ENCODE measurements around the gene LRP2. TPM values are rescaled to one million over a fixed set of nuclear protein-coding genes. Genes with fewer than 3 reads are reported as not detected.
A peak's percentile ranks its signal among the peaks of the same experiment; 100 is the strongest.

Gene LRP2
- total and polyA plus RNA-seq, 4 donors, result 2.3 to 7.4 (median 3.5) TPM

DNA sequence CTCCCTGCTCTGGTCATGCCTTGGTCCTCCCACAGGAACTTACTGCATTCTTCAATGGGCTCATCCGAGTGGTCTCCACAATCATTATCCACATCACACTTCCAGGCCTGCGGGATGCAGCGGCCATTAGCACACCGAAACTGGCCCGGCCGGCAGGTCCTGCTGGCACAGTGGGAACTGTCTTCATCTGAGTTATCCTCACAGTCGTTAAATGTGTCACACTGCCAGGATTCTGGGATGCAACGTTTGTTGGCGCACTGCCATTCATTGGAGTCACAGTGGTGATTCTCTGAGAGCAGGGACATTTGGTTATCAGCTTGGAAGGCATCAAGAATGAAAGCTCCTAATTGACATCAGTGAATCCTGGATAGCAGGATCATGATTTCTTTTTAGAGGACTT, 188.5 kb downstream of the LRP2 start:
- no peak overlapping the region for H3K4me3 ChIP-seq (ENCODE audit: low read depth, low read length)
- H3K27me3 ChIP-seq (ENCODE audit: control insufficient read depth, insufficient read depth, low read length), result no peaks in the 10 kb centered on the region
- no peaks in the 10 kb centered on the region for H3K4me1 ChIP-seq (ENCODE audit: control insufficient read depth, insufficient read depth, low read length)
- H3K9me3 ChIP-seq (ENCODE audit: control insufficient read depth, insufficient read depth, low read length), result no peaks in the 10 kb centered on the region
- 58% methylated on average over 9 of the region's 9 CpGs for WGBS (ENCODE audit: insufficient coverage)
- H3K27ac ChIP-seq (ENCODE audit: low read depth, low read length), result no peak overlapping the region
- no peaks in the 10 kb centered on the region for H3K36me3 ChIP-seq (ENCODE audit: control insufficient read depth, insufficient read depth, low read length)
- peak in 2 of 6 donors; percentile 53 to 73 for DNase-seq (ENCODE audit: low read depth in 4 of 6, low spot score in 6 of 6)

DNA sequence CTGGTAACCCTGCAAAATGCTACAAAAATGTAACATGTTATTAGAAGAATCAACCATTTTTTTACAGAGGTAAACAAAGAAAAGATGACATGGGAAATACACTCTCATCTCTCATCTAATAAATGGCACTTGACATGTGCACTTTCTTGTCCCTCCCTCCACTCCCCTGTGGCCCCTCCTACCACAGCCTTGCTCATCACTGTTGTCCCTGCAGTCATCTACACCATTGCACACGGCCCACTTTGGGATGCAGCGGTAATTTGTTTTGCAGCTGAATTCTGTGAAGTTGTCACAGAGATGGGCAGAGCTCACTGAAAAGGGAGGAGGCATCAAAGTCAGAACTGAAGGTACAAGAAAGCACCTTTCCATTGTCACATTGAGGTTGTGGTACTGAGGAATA, 189.4 kb downstream of the LRP2 start:
- no peaks in the 10 kb centered on the region for H3K4me1 ChIP-seq (ENCODE audit: control insufficient read depth, insufficient read depth, low read length)

DNA sequence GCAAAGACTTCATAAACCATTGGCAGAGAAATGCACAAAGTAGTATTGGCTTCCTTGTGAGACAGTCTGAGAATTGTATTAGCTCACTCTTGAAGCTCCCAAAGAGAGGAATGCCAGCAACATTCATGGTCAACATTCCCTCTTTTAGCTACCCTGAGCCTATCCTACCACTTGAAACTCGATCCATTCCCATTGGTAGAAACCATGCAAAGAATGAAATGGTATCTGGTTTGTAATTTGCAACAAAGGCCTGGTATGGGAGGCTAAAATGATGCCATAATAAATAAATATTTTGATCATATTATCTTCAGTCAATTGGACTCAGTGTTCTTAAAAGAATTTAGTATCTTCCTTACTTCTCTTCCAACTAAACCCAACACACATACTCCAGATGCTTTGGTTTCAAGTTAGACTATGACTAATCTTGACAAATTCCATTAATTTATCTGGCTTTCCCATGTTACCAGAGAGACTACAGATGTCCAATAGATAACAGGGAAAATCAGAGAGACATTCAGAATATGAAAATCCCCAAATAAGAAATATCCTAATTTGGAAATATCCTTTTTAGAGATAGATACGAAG, 190.1 kb downstream of the LRP2 start:
- no peaks in the 10 kb centered on the region for H3K9me3 ChIP-seq (ENCODE audit: control insufficient read depth, insufficient read depth, low read length)
- no peaks in the 10 kb centered on the region for H3K27me3 ChIP-seq (ENCODE audit: control insufficient read depth, insufficient read depth, low read length)
- H3K4me1 ChIP-seq (ENCODE audit: control insufficient read depth, insufficient read depth, low read length), result no peaks in the 10 kb centered on the region
- no peak for DNase-seq (ENCODE audit: low read depth in 4 of 6, low spot score in 6 of 6)
- no peak overlapping the region for H3K27ac ChIP-seq (ENCODE audit: low read depth, low read length)
- WGBS (ENCODE audit: insufficient coverage), result no CpG with 5 or more reads among the region's 2 CpGs
- H3K4me3 ChIP-seq (ENCODE audit: low read depth, low read length), result no peak overlapping the region
- H3K36me3 ChIP-seq (ENCODE audit: control insufficient read depth, insufficient read depth, low read length), result no peaks in the 10 kb centered on the region

More for the DNA sequence above, 189.4 kb downstream of the LRP2 start:
- Histone ChIP-seq H3K4me3 (ENCODE audit: low read depth, low read length) (no peak overlapping the region), H3K27ac (ENCODE audit: low read depth, low read length) (no peak overlapping the region), H3K36me3 (ENCODE audit: control insufficient read depth, insufficient read depth, low read length) (no peaks in the 10 kb centered on the region), H3K27me3 (ENCODE audit: control insufficient read depth, insufficient read depth, low read length) (no peaks in the 10 kb centered on the region), H3K9me3 (ENCODE audit: control insufficient read depth, insufficient read depth, low read length) (no peaks in the 10 kb centered on the region)
- no peak for DNase-seq (ENCODE audit: low read depth in 4 of 6, low spot score in 6 of 6)
- WGBS (ENCODE audit: insufficient coverage), result 100% methylated on average over 1 of the region's 2 CpGs

DNA sequence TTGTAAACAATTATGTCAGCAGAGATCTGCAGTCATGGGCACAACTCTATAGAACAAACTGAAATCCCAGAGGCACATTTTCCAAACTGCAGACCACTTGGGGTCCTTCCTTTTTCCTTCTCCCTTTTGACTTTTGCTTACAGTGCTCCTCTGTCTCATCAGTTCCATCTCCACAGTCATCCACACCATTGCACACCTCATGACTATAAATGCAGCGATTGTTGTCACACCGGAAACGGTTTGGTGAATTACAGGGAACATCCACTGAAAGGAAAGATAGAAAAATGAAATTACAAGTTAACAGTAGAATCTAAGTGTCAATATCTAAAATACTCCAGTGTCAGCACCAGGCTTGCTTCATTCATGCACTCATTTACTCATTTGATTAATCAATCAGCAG, 196.5 kb downstream of the LRP2 start:
- Histone ChIP-seq H3K27ac (ENCODE audit: low read depth, low read length) (no peak overlapping the region), H3K9me3 (ENCODE audit: control insufficient read depth, insufficient read depth, low read length) (no peaks in the 10 kb centered on the region), H3K36me3 (ENCODE audit: control insufficient read depth, insufficient read depth, low read length) (no peaks in the 10 kb centered on the region), H3K4me1 (ENCODE audit: control insufficient read depth, insufficient read depth, low read length) (no peaks in the 10 kb centered on the region), H3K4me3 (ENCODE audit: low read depth, low read length) (no peak overlapping the region), H3K27me3 (ENCODE audit: control insufficient read depth, insufficient read depth, low read length) (no peaks in the 10 kb centered on the region)
- no peak for DNase-seq (ENCODE audit: low read depth in 4 of 6, low spot score in 6 of 6)
- no CpG with 5 or more reads among the region's 3 CpGs for WGBS (ENCODE audit: insufficient coverage)

DNA sequence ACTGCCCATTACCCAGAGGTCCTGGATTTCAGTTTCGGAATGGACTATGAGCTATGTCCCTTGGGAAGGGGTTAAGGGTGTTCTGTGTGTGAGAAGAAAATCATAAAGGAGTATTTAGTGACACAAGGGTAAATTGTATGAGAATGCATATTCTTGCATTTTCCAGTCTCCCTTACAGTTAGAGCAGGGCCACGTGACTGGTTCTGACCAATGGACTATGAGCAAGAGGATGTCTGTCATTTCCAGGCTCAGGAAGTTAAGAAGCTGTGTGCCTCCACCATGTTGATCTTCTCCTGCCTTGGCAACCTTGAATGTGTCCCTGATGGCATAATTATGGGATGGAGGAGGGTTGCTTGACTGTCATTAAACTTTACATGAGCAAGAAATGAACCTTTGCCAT, 198.0 kb downstream of the LRP2 start:
- Histone ChIP-seq H3K36me3 (ENCODE audit: control insufficient read depth, insufficient read depth, low read length) (no peaks in the 10 kb centered on the region), H3K27me3 (ENCODE audit: control insufficient read depth, insufficient read depth, low read length) (no peaks in the 10 kb centered on the region), H3K4me3 (ENCODE audit: low read depth, low read length) (no peak overlapping the region), H3K9me3 (ENCODE audit: control insufficient read depth, insufficient read depth, low read length) (no peaks in the 10 kb centered on the region), H3K27ac (ENCODE audit: low read depth, low read length) (no peak overlapping the region), H3K4me1 (ENCODE audit: control insufficient read depth, insufficient read depth, low read length) (no peaks in the 10 kb centered on the region)
- WGBS (ENCODE audit: insufficient coverage), result 44% methylated on average over 2 of the region's 2 CpGs
- DNase-seq (ENCODE audit: low read depth in 4 of 6, low spot score in 6 of 6), result no peak

DNA sequence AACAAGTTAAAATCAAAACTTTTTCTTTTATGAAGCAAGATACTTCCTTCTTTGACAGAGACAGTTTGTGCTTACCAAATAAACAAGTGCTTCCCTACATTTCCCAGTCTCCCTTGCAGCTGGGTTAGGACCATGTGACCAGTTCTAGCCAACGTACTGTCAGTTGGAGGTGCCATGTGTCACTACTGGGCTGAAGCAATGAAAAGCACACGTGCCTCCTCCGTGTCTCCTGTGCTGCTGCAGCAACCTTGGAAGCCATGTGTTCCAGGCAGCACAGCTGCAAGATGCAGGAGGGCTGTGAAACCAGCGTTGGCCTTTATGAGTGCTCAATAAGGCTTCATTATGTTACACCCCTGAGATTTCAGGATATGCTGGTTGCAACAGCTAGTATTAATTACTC, 199.7 kb downstream of the LRP2 start:
- H3K36me3 ChIP-seq (ENCODE audit: control insufficient read depth, insufficient read depth, low read length), result no peaks in the 10 kb centered on the region
- no peaks in the 10 kb centered on the region for H3K9me3 ChIP-seq (ENCODE audit: control insufficient read depth, insufficient read depth, low read length)
- WGBS (ENCODE audit: insufficient coverage), result 57% methylated on average over 3 of the region's 4 CpGs
- no peaks in the 10 kb centered on the region for H3K4me1 ChIP-seq (ENCODE audit: control insufficient read depth, insufficient read depth, low read length)
- no peak overlapping the region for H3K27ac ChIP-seq (ENCODE audit: low read depth, low read length)
- DNase-seq (ENCODE audit: low read depth in 4 of 6, low spot score in 6 of 6), result peak in 1 of 6 donors; percentile 66
- H3K27me3 ChIP-seq (ENCODE audit: control insufficient read depth, insufficient read depth, low read length), result no peaks in the 10 kb centered on the region
- H3K4me3 ChIP-seq (ENCODE audit: low read depth, low read length), result no peak overlapping the region

DNA sequence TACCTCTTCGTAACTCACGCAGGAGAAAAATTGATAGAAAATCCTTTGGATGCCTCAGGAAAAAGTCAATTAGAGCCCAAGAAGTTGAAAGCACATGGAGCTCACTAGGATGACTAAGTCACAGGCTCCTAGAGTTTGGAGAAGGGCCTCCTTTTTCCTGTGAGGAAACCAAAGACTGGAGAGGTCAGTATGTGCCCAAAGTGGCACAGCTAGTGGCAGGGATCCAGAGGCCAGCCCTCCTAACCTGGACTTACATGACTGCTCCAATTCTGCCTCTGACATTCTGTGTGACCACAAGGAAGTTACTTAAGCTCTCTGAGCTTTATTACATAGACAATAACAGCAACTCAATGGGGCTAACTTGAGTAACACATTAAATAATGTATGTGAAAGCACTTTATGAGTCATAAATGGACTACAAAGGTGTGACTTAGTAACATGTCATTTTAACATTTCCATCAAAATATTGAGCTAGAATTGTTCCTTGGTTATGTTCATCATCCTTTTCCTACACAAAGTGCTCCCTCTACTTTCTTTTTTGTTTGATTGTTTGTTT, 201.3 kb downstream of the LRP2 start:
- Histone ChIP-seq H3K27ac (ENCODE audit: low read depth, low read length) (no peak overlapping the region), H3K4me3 (ENCODE audit: low read depth, low read length) (no peak overlapping the region), H3K36me3 (ENCODE audit: control insufficient read depth, insufficient read depth, low read length) (no peaks in the 10 kb centered on the region), H3K4me1 (ENCODE audit: control insufficient read depth, insufficient read depth, low read length) (no peaks in the 10 kb centered on the region), H3K9me3 (ENCODE audit: control insufficient read depth, insufficient read depth, low read length) (no peaks in the 10 kb centered on the region), H3K27me3 (ENCODE audit: control insufficient read depth, insufficient read depth, low read length) (no peaks in the 10 kb centered on the region)
- 100% methylated on average over 2 of the region's 2 CpGs for WGBS (ENCODE audit: insufficient coverage)
- DNase-seq (ENCODE audit: low read depth in 4 of 6, low spot score in 6 of 6), result no peak

DNA sequence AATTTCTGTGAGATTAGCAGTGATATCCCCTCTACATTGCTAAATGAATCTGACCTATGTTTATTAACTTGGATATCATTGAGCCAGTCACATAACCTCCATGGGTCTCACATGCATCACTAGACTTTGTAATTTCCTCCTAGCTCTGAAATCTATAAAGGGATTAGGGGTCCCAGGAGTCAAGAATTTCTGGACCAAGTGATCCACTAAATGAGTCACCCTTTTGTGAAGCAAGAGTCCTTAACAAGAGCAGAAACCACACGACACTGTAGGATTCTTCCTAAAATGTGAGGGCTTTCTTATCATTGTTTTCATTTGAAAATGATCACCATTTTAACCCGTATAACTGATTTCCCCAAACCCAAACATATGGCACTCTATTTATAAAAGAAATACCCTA, 202.6 kb downstream of the LRP2 start:
- no peak overlapping the region for H3K27ac ChIP-seq (ENCODE audit: low read depth, low read length)
- peak in 1 of 6 donors; percentile 25 for DNase-seq (ENCODE audit: low read depth in 4 of 6, low spot score in 6 of 6)
- no peak overlapping the region for H3K4me3 ChIP-seq (ENCODE audit: low read depth, low read length)
- no peaks in the 10 kb centered on the region for H3K36me3 ChIP-seq (ENCODE audit: control insufficient read depth, insufficient read depth, low read length)
- H3K9me3 ChIP-seq (ENCODE audit: control insufficient read depth, insufficient read depth, low read length), result no peaks in the 10 kb centered on the region
- no peaks in the 10 kb centered on the region for H3K27me3 ChIP-seq (ENCODE audit: control insufficient read depth, insufficient read depth, low read length)
- WGBS (ENCODE audit: insufficient coverage), result no CpG with 5 or more reads among the region's 2 CpGs
- no peaks in the 10 kb centered on the region for H3K4me1 ChIP-seq (ENCODE audit: control insufficient read depth, insufficient read depth, low read length)

DNA sequence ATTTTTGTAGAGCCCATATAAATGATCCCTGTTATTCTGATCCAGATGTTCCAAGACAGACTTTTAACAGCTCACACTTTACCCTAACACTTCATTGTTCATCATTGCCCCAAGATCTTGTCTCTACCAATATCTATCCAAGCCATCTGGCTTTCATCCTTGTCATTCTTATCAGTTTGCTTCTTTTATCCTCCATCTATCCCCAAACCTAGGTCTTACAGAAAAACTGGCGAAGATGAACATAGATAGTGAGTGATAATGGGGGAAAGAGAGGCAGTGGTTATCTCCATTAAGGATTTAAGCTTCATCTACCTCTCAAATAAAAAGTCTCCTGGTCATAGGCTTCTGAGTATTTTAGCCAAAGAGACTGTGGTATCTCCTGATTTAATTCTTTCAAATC, 203.5 kb downstream of the LRP2 start:
- no peak overlapping the region for H3K27ac ChIP-seq (ENCODE audit: low read depth, low read length)
- no peaks in the 10 kb centered on the region for H3K9me3 ChIP-seq (ENCODE audit: control insufficient read depth, insufficient read depth, low read length)
- no peaks in the 10 kb centered on the region for H3K4me1 ChIP-seq (ENCODE audit: control insufficient read depth, insufficient read depth, low read length)
- no peak overlapping the region for H3K4me3 ChIP-seq (ENCODE audit: low read depth, low read length)
- no CpG with 5 or more reads among the region's 1 CpG for WGBS (ENCODE audit: insufficient coverage)
- no peaks in the 10 kb centered on the region for H3K36me3 ChIP-seq (ENCODE audit: control insufficient read depth, insufficient read depth, low read length)
- DNase-seq (ENCODE audit: low read depth in 4 of 6, low spot score in 6 of 6), result no peak
- no peaks in the 10 kb centered on the region for H3K27me3 ChIP-seq (ENCODE audit: control insufficient read depth, insufficient read depth, low read length)

DNA sequence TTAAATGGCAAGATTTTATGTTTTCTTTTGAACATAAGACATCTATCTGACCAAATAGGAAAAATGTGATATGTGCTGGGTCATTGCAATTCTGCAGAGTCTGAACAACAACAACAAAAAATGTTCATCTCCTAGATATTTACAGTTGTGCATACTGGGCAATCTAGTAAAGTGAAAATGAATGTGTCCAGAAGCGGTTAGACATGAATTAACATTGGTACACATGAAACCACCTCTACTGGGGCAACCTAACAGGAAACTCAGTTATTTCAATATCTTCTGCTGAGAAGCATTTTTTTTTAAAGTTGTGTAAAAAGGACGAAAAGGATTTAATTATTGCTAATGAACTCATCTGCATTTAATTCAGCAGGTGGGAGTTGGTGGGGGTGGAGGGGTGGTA, 216.1 kb downstream of the LRP2 start:
- no CpG with 5 or more reads among the region's 2 CpGs for WGBS (ENCODE audit: insufficient coverage)
- Histone ChIP-seq H3K27me3 (ENCODE audit: control insufficient read depth, insufficient read depth, low read length) (no peaks in the 10 kb centered on the region), H3K9me3 (ENCODE audit: control insufficient read depth, insufficient read depth, low read length) (no peaks in the 10 kb centered on the region), H3K36me3 (ENCODE audit: control insufficient read depth, insufficient read depth, low read length) (no peaks in the 10 kb centered on the region), H3K4me1 (ENCODE audit: control insufficient read depth, insufficient read depth, low read length) (no peaks in the 10 kb centered on the region), H3K27ac (ENCODE audit: low read depth, low read length) (no peak overlapping the region), H3K4me3 (ENCODE audit: low read depth, low read length) (no peak overlapping the region)
- no peak for DNase-seq (ENCODE audit: low read depth in 4 of 6, low spot score in 6 of 6)

All from spinal cord (tissue), 10 donors.